PC-3 (cell line): ENCODE measurements around the gene LYZL2.
"Not testable (repeated sequence)": the region's sequence is repeated elsewhere in the genome, so short reads cannot be mapped to it uniquely, and the experiment has no call there.

Source experiments
- CTCF ChIP-seq: fragments of 300-600 bp; sonication (generic); conservative IDR thresholded peaks from 2 replicates; pipeline ENCODE4 v1.5.1; 2017; ENCODE audit warnings: antibody characterized with exemption, low read depth, mild to moderate bottlenecking, low read length
- EZH2 ChIP-seq: fragments of 300-600 bp; sonication (generic); IDR thresholded peaks from one replicate; pipeline ENCODE4 v1.6.1; 2017; ENCODE audit warnings: antibody characterized with exemption, mild to moderate bottlenecking, low read length; ENCODE audit not compliant: unreplicated experiment

DNA sequence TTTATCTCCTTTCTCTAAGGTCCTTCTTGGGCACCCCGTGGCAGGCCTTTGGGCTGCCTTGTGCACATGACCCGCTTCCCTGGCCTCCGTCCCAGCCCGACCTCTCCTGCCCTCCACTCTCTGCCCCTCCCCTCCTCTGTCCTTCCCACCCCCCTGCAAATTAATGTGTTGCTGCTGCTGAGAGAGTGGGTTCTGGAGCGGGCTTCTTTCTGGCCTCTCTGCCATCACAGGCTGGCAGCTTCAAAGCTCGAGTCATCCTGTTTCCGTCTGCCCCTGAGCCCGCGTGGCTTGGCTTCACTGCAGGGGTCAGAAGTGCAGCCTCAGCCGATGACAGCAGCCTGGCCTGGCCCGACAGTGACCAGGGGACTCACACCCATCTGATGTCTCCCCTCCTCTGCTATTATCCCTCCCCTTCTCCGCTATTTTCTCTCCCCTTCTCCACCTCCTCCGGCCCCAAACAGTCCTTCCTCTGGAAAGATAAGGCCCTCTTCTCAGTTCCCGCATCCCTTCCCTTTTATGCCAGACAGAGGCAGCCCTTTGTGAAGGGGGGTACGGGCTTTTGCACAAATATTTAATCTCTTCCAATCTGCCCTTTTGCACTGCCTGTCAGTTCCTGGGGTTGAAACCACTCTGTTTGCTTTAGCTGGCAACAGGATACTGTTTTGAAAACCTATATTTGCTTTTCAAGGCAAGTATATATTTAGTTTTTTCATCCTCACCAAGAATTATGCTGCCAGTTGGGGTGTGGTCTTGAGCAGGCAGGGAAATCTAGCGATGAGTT, 24.0 kb downstream of the LYZL2 start:
- not testable (repeated sequence) for TF ChIP-seq CTCF, EZH2
